Prostate gland (tissue), 2 donors: ENCODE measurements around the gene LDHA. TPM values are rescaled to one million over a fixed set of nuclear protein-coding genes. Genes with fewer than 3 reads are reported as not detected.
A peak's percentile ranks its signal among the peaks of the same experiment; 100 is the strongest.

Experiments used
- DNase-seq: peaks from one replicate; pipeline ENCODE4 v3.0.0-alpha.2; 2019; ENCODE audit warnings: low spot score
- H3K27ac ChIP-seq, 2 donors: fragments of 200-600 bp; sonication (generic); 2 replicates each; pipeline ENCODE4 v1.5.1; 2017 to 2019
- H3K27me3 ChIP-seq: fragments of 200-600 bp; sonication (generic); replicated peaks from 2 replicates; pipeline ENCODE4 v1.5.1; 2019; ENCODE audit not compliant: insufficient read depth
- H3K36me3 ChIP-seq, 2 donors: fragments of 200-600 bp; sonication (generic); 1 replicate in 1 of 2; 2 replicates in 1 of 2; pipeline versions ENCODE4 v1.5.1 to v1.8.1; 2017 to 2019
- H3K4me1 ChIP-seq: fragments of 200-600 bp; sonication (generic); replicated peaks from 2 replicates; pipeline ENCODE4 v1.5.1; 2019
- H3K4me3 ChIP-seq, 2 donors: fragments of 200-600 bp; sonication (generic); 2 replicates each; pipeline ENCODE4 v1.5.1; 2017 to 2019
- H3K9me3 ChIP-seq: fragments of 200-600 bp; sonication (generic); 2 replicates; pipeline ENCODE4 v1.5.1; 2017
- POLR2A ChIP-seq: fragments of 450-650 bp; IDR thresholded peaks from one replicate; pipeline ENCODE4 v1.6.1; 2016; ENCODE audit warnings: antibody characterized with exemption, mild to moderate bottlenecking
- POLR2AphosphoS5 ChIP-seq: sonication (generic); formaldehyde crosslinking; IDR thresholded peaks from one replicate; pipeline ENCODE4 v1.6.1; 2017; ENCODE audit warnings: antibody characterized with exemption
- WGBS: methylation state at CpG from one replicate; pipeline ENCODE4 v1.1.5; 2018; 5-methylcytosine and 5-hydroxymethylcytosine counted together
- intact Hi-C: fragments of 100-400 bp; cut with DNase I; formaldehyde crosslinking; loops from one replicate; pipeline ENCODE4 v1.14.2; 2022
- total RNA-seq, 2 donors: library from RNA; depleted of rRNA; stranded (reverse); fragments of >200 nt; gene quantifications; one replicate each; pipeline ENCODE4 v1.1.0, GENCODE V29; 2016
- TF ChIP-seq, protein P1 (sequence below), 4 experiments: fragments of 200-600 bp in 2 of 4; fragments of 450-650 bp in 2 of 4; sonication (generic) in 2 of 4; IDR thresholded peaks; 1 replicate in 3 of 4; 2 replicates in 1 of 4; pipeline ENCODE4 v1.5.1; 2016 to 2019; ENCODE audit warnings: antibody characterized with exemption in 4 of 4, mild to moderate bottlenecking in 2 of 4, moderate library complexity in 2 of 4

The LDHA gene
- total RNA-seq, 2 donors from 2014 or later, result 182 to 192 TPM

DNA sequence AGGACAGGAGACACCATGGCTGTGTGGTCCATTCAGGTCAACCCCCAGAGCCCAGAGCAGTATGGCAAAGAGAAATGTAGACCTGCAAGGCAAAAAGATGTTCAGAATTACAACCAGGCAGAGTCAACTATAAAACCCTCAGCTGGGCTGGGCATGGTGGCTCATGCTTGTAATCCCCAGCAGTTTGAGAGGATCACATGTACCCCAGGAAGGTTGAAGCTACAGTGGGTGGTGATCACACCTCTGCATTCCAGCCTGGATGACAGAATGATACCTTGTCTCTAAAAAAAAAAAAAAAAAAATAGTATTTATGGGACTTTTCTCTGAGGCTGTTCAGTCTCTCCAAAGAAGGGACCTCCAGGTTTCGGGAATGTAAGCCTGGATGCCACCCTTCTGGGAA is 18.4 kb upstream of the LDHA start:
- intact Hi-C loops, result no loop called here
- 100% methylated on average over 1 of the region's 1 CpG for WGBS
- no peak for TF ChIP-seq POLR2AphosphoS5
- no peak for TF ChIP-seq POLR2A
- TF ChIP-seq, protein P1, sequence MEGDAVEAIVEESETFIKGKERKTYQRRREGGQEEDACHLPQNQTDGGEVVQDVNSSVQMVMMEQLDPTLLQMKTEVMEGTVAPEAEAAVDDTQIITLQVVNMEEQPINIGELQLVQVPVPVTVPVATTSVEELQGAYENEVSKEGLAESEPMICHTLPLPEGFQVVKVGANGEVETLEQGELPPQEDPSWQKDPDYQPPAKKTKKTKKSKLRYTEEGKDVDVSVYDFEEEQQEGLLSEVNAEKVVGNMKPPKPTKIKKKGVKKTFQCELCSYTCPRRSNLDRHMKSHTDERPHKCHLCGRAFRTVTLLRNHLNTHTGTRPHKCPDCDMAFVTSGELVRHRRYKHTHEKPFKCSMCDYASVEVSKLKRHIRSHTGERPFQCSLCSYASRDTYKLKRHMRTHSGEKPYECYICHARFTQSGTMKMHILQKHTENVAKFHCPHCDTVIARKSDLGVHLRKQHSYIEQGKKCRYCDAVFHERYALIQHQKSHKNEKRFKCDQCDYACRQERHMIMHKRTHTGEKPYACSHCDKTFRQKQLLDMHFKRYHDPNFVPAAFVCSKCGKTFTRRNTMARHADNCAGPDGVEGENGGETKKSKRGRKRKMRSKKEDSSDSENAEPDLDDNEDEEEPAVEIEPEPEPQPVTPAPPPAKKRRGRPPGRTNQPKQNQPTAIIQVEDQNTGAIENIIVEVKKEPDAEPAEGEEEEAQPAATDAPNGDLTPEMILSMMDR (IDR thresholded peaks at IDR 0.05), result no peak
- no peak for DNase-seq
- Histone ChIP-seq H3K27me3 (no peaks in the 10 kb centered on the region), H3K9me3 (no peaks in the 10 kb centered on the region), H3K27ac (no peak overlapping the region), H3K36me3 (no peaks in the 10 kb centered on the region), H3K4me3 (no peak overlapping the region), H3K4me1 (no peaks in the 10 kb centered on the region)

DNA sequence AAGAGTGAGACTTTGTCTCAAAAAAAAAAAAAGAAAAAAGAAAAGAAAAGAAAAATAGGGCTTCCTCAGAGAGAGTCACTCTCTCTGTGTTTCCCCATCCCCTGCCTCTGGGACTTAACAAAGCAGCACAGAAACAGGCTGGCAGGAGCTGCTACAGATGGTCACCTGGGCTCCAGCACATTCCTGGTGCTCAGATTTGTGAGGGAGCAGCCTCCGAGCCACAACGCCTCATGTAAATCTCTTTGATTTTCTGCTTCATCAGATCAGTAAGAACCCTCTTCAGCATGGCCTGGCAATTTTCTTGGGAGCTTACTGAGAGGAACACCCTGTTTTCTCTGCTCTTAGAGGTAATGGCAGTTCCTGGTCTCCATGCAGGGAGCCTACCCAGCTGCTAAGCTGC is 15.2 kb upstream of the LDHA start:
- no peak overlapping the region for H3K27ac ChIP-seq
- H3K9me3 ChIP-seq, result no peaks in the 10 kb centered on the region
- peaks cover 4% of the 10 kb centered on the region for H3K4me1 ChIP-seq
- 42% methylated on average over 2 of the region's 2 CpGs for WGBS
- H3K27me3 ChIP-seq, result no peaks in the 10 kb centered on the region
- no peak overlapping the region for H3K4me3 ChIP-seq
- no peaks in the 10 kb centered on the region for H3K36me3 ChIP-seq
- intact Hi-C loops, result no loop called here
- no peak for TF ChIP-seq POLR2AphosphoS5
- DNase-seq, result no peak

DNA sequence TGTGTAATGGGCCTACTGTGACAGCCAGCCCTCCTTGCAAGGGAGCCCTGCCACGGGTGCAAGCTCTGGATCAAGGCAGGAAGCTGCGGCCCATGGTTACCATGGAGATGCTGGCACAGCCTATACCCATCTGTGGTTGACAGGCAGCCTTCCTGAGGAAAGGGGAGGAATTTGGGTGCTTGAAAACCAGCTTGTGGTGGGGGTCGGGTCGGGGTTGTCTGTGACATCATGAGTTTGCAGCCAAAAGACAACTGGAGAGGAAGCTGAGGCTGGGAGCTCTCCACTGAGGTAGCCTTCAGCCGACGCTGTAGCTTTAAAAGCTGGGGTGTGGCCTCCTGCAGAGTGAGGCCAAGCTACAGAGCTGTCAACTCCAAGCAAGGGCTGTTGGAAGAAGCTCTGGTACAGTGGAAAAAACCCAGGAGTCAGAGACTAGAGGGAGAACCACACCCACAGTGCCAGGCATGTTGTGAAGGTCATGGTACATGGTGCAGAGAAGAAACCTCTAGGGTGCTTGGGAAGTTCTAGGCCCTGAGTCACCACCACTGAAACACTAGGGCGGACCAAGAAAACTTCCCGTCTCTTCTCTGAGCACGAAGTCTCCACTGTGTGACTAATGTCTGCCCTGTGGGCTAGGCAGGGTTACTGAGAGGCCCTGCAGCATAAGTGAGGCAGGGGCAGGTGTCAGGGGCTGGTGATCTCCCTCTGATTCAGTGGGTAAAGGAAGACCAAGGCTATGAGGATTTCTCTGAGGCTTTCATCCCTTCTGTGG is 10.8 kb upstream of the LDHA start:
- H3K4me3 ChIP-seq, result no peak overlapping the region
- WGBS, result 24% methylated on average over 9 of the region's 9 CpGs
- TF ChIP-seq POLR2A (no peak), POLR2AphosphoS5 (peak; percentile 39)
- TF ChIP-seq, protein P1 (IDR thresholded peaks at IDR 0.05), result no peak

DNA sequence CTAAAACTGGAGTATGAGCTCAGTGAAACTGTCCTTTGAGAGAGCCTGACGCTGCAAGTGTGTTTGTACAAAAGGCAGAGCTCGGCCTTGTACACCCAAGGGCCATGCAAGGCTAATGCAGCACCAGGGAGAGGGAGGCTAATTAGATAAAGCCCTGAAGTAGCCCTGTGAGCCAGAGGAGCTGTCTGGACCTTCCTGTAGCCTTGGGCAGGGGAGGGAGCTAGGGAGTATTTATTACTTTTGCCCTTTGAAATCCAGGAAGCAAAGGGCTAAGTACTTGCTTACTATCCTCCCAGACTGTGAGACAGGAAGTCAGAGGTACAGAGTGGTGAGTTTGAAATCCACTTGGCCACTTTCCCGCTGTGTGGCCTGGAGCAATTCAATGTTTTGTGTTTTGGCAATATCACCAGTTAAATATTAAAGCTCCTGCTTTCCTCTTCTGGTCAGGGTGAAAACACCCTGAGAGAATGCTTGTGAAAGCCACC is 10.2 kb upstream of the LDHA start:
- whole genome bisulfite sequencing, result 29% methylated on average over 3 of the region's 3 CpGs
- Histone ChIP-seq H3K36me3 (no peaks in the 10 kb centered on the region), H3K27ac (peak overlapping the region; percentile 83 to 91), H3K9me3 (no peaks in the 10 kb centered on the region), H3K4me3 (no peak overlapping the region), H3K27me3 (no peaks in the 10 kb centered on the region), H3K4me1 (peaks cover 7% of the 10 kb centered on the region)
- intact Hi-C loops, result no loop called here
- TF ChIP-seq POLR2A (no peak), POLR2AphosphoS5 (peak; percentile 78)
- TF ChIP-seq, protein P1 (IDR thresholded peaks at IDR 0.05), result no peak
- peak; percentile 77 for DNase-seq

More for the DNA sequence above, 10.8 kb upstream of the LDHA start:
- DNase-seq, result peak; percentile 49
- Histone ChIP-seq H3K4me1 (peaks cover 7% of the 10 kb centered on the region), H3K36me3 (no peaks in the 10 kb centered on the region), H3K9me3 (no peaks in the 10 kb centered on the region), H3K27ac (peak overlapping the region; percentile 83 to 91), H3K27me3 (no peaks in the 10 kb centered on the region)
- intact Hi-C loops, result no loop called here

DNA sequence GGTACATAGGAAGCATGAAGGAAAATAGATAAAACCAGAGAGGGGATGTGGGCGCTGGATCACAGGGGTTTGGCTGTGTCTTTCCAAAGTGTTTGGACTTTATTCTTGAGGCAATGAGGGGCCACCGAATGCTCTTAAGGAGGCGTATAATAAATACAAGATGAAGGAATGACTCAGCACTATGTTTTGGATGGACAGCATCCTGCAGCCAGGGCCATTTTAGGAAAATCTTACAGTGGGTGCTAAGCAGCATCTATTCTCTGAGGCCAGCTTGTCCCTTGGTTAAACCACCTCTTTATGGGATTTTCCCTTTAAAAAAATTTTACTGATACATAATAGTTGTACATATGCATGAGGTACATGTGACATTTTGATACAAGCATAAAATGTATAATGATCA is 4.3 kb upstream of the LDHA start:
- no peaks in the 10 kb centered on the region for H3K36me3 ChIP-seq
- 92% methylated on average over 3 of the region's 3 CpGs for WGBS
- DNase-seq, result no peak
- no peak for TF ChIP-seq POLR2AphosphoS5
- no peak for TF ChIP-seq POLR2A
- H3K27ac ChIP-seq, result no peak overlapping the region
- intact Hi-C loops, result loop anchor here (5.0 kb wide), 1 partner anchor 137 kb away; the partner anchor contains the start of gene TSG101
- no peaks in the 10 kb centered on the region for H3K4me1 ChIP-seq
- H3K9me3 ChIP-seq, result no peaks in the 10 kb centered on the region
- H3K4me3 ChIP-seq, result no peak overlapping the region
- no peaks in the 10 kb centered on the region for H3K27me3 ChIP-seq
